ENCODE data around the gene TULP1. TPM values are rescaled to one million over a fixed set of nuclear protein-coding genes. Genes with fewer than 3 reads are reported as not detected.

The TULP1 gene
- total RNA-seq, 1 experiment from 2014 or later = not detected

- Histone ChIP-seq H3K23ac (ENCODE audit: insufficient read length, low read depth, low read length) (no peak overlapping the region), H3K27me3 (ENCODE audit: insufficient read depth, low read length) (no peaks in the 10 kb centered on the region; the same call in 1 of the 2 replicates), H3T11ph (ENCODE audit: low read length) (no peak overlapping the region), H3K9ac (ENCODE audit: extremely low read depth, insufficient read length, low read length) (no peak overlapping the region), H2AK5ac (ENCODE audit: insufficient read length, low read length) (no peak overlapping the region), H3K27ac (ENCODE audit: insufficient read length, low read depth, low read length) (no peak overlapping the region), H2BK15ac (ENCODE audit: low read depth, low read length) (no peak overlapping the region), H2BK120ac (ENCODE audit: low read depth, low read length, poor library complexity, severe bottlenecking) (no peak overlapping the region), H3K9me3 (ENCODE audit: control insufficient read depth, low read depth, low read length) (no peaks in the 10 kb centered on the region), H2AFZ (ENCODE audit: low read length) (no peak overlapping the region), H4K8ac (replicated peaks; ENCODE audit: insufficient read length, low read depth, low read length) (no peak overlapping the region), H3K79me2 (ENCODE audit: insufficient read depth, low read length) (no peaks in the 10 kb centered on the region), H4K20me1 (ENCODE audit: control insufficient read depth, insufficient read depth, insufficient read length) (no peaks in the 10 kb centered on the region), H3K4ac (ENCODE audit: low read depth, low read length) (no peak overlapping the region), H4K5ac (ENCODE audit: insufficient read length, low read depth, low read length) (no peak overlapping the region), H4K91ac (ENCODE audit: insufficient read length, low read depth, low read length) (no peak overlapping the region), H3K14ac (ENCODE audit: insufficient read depth, low read length) (no peak overlapping the region), H3K4me2 (ENCODE audit: insufficient read depth, insufficient read length, low read length) (no peak overlapping the region), H2BK5ac (ENCODE audit: insufficient read length, low read length) (no peak overlapping the region), H3K18ac (ENCODE audit: insufficient read length, low read depth, low read length) (no peak overlapping the region), H3K56ac (ENCODE audit: insufficient read length, low read depth, low read length) (no peak overlapping the region), H3K23me2 (ENCODE audit: insufficient read length, low read depth, low read length, poor library complexity, severe bottlenecking) (peaks cover 3% of the 10 kb centered on the region), H2BK12ac (ENCODE audit: insufficient read length, low read depth, low read length) (no peak overlapping the region), H2BK20ac (ENCODE audit: low read depth, low read length, poor library complexity, severe bottlenecking) (no peak overlapping the region), H3K4me1 (ENCODE audit: insufficient read depth, low read length) (peaks cover 8% of the 10 kb centered on the region; the same call in 1 of the 2 replicates), H3K79me1 (ENCODE audit: insufficient read depth, low read depth, low read length, poor library complexity, severe bottlenecking) (no peaks in the 10 kb centered on the region)
- no peak for TF ChIP-seq CTCF (conservative IDR thresholded peaks at IDR 0.05)
- no peak for DNase-seq
- no CpG with 5 or more reads among the region's 2 CpGs for WGBS (ENCODE audit: extremely low coverage, insufficient read length, low lambda C conversion rate)
- Mint-ChIP-seq H3K27ac (no peak overlapping the region), H3K36me3 (ENCODE audit: insufficient read depth in 1 of 3, low read depth in 3 of 3) (no peaks in the 10 kb centered on the region), H3K4me3 (no peak overlapping the region; a peak in 1 of 5 replicates), H3K4me1 (peaks cover 32 to 57% of the 10 kb centered on the region in 2 experiments), H3K9me3 (no peaks in the 10 kb centered on the region), H3K27me3 (ENCODE audit: low read depth) (peaks cover 24% of the 10 kb centered on the region)
Measured at GRCh38 chr6:35507221-35507620, 5.5 kb downstream of the TULP1 start.
